Measurements from ENCODE around the gene SAMM50.
"Not testable (repeated sequence)": the region's sequence is repeated elsewhere in the genome, so short reads cannot be mapped to it uniquely, and the experiment has no call there.

SAMM50 gene

DNA sequence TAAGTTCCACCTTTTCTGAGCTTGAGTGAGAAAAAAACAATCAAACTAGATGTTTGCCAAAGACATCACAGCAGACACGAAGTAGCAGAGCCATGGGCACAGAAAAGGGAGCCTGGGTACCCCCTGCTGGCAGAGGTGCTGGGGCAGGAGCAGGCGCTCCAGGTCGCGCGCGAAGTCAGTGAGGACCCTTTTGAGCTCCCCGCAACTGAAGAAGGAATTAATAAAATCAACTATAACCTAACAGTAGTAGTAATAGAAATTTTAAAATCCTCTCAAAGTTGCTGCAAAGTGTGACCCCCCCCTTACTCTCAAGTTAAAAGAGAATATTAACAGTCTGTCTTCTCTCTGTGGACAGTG is 48.8 kb downstream of the SAMM50 start:
- DNase-seq: no peak

DNA sequence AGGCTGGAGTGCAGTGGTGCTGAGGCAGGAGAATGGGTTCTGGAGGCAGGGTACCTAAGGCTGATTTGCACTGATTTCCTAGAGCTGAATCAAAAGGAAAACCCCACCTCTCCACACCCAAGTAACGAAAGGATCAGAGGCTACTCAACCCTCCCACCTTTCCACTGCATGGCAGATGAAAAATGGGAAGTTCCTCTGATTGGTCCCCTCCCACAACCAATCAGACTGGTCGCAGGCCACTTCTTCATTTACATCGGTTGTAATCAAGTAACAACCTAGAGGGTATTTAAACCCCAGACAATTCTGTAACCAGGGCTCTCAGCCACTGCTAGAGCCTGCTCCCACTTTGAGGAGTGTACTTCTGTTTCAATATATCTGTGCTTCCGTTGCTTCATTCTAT is 50.3 kb downstream of the SAMM50 start:
- no peak for DNase-seq

GRCh38 chr22:44012162-44012561 is 56.9 kb downstream of the SAMM50 start:
- DNase-seq: no peak

DNA sequence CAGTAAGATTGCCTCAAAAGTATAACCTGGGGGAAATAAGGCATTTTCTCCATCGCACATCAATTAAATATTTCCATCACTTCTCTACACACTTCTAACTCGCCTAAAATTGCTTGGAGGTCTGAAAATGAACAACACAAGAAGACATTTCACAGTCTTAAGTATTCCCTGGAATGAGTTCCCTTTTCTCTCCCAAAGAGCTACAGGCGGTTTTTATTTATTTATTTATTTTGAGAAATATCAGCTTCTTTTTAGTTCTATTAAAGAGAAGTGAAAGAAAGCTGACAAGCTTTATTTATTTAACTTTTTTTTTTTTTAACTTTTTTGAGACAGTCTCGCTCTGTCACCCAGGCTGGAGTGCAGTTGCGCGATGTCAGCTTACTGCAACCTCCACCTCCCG is 57.3 kb downstream of the SAMM50 start:
- DNase-seq: no peak

DNA sequence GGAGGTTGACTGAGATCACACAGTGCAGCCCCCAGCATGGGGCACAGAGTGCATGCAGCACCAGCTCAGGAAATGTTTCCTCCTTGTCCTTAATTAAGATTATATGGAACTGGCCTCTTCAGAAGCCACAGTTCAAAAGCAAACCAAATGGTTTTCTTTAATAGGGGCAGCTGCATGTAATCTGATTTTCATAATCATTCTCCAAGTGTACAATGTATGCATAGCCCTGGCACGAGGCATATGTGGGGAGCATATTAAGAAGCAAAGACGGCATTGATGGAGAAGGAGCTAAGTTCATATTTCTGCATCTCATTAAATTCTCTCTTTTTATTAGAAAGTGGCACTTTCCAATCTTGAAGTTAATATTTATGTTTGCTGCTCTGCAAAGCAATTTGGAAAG is 59.0 kb downstream of the SAMM50 start:
- no peak for DNase-seq

GRCh38 chr22:44016586-44016985 is 61.3 kb downstream of the SAMM50 start:
- not testable (repeated sequence) for DNase-seq

GRCh38 chr22:44018594-44018993 is 63.4 kb downstream of the SAMM50 start:
- DNase-seq: no peak

GRCh38 chr22:44019416-44019815 is 64.2 kb downstream of the SAMM50 start:
- no peak for DNase-seq

- no peak for DNase-seq
Observed at GRCh38 chr22:44019846-44020245, 64.6 kb downstream of the SAMM50 start.

DNA sequence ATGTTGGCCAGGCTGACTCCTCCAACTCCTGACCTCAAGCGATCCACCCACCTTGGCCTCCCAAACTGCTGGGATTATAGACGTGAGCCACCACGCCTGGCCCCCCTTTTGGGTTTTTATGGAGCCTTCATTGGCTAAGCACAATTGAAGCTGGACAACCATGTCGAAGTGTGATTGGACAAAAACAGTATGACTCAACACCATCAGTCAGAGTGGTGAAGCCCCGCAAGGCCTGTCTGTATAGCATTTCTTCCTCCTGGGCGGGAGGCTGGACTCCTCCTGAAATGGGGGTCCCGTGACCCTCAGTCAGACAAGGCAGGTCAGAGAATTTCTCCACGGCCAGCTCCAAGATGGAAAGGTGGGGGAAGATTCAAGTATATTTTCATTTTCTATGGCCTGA is 65.7 kb downstream of the SAMM50 start:
- DNase-seq: no peak

DNA sequence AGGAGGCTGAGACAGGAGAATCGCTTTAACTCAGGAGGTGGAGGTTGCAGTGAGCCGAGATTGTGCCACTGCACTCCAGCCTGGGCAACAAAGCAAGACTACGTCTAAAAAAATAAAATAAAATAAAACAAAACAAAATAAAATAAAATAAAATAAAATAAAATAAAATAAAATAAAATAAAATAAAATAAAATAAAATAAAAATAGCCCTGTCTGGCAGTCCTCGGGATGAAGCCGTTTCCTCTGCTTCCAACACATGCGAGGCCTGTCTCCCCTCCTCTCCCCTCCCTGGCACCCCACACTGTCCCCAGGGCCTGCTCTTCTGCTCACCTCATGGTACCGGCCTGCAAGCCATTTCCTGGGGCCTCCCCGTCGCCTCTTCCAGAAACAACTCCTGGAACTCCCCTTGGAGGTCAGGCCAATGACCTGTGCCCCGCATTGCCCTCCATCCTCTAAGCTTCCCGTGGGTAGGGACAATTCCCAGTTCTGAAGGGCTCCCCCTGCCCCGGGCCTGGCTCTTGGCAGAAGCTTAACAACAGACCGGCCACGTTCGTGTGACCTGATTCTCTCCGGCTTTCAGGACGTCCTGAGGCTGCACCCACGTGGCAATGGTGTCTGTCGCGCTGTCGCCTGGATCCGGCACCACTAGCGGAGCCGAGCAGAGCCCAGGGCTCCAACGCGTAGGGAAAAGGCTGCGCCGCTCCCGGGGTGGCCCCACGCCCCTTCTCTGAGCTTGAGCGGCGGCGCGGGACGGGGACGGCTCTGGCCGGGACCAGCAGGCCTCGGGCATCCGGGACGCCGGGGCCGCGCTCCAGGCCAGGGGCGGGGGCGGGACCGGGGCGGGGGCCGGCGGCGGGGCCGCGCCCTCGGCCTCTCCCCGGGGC is 68.4 kb downstream of the SAMM50 start:
- DNase-seq: peak; percentile 73 to 74

DNA sequence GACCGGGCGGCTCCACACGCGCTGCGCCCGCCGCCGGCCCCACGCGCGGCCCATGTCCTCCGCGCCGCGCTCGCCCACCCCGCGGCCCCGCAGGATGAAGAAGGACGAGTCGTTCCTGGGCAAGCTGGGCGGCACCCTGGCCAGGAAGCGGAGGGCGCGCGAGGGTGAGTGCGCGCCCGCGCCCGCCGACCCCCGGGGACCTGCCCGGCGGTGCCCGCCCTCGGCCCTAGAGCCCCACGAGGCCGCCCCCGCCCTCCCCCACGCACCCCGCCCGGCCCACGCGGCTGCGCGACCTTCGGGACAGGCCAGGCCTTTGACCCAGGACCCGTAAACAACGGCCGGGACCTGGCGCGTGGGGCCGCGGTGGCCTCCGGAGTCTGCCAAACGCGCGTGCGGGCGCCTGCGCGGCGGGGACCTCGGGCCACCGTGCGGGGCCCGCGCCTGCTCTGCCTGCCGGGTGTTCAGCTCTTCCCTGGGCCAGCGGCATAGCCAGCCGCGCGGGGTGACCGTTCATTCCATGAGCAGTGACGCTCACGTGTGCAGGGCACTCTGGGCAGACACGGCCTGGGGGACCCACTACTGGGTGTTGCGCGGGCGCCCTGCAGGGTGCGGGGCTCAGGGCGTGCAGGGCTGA is 69.2 kb downstream of the SAMM50 start, which contains the start of gene PARVB:
TSS of gene PARVB (plus strand) at position 15 of the 634 bp plus-strand sequence. CDS start at position 53, 38 bp downstream.
- peak; percentile 45 to 54 for DNase-seq

- DNase-seq: peak; percentile 22 to 29
Observed at GRCh38 chr22:44025171-44026065, 70.2 kb downstream of the SAMM50 start.

DNA sequence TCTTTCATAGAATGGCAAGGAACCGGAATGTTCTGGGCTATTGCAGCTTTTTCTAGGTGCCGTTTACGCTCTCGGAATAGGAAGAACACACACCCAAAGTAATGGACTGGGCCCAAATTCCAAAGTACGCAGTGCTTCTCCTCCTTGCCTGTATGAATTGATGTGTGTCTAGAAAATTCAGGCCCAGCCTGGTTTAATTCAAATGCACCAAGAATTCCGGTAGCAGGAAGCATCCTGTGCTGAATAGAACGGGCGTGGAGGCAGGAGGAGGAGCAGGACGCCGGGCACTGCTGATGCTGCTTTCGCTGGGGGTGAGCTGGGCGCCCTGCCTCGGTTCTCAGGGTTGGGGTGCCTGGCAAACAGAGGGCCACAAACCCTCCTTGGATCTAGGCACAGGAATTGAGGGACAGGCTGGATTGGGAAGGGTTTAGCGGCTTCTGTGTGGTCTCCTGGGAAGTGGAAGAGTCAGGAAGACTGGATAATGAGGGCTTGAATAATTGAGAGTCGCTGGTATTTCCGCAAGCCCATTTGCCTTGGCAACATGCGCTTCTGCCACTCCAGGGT is 70.9 kb downstream of the SAMM50 start:
- no peak for DNase-seq

DNA sequence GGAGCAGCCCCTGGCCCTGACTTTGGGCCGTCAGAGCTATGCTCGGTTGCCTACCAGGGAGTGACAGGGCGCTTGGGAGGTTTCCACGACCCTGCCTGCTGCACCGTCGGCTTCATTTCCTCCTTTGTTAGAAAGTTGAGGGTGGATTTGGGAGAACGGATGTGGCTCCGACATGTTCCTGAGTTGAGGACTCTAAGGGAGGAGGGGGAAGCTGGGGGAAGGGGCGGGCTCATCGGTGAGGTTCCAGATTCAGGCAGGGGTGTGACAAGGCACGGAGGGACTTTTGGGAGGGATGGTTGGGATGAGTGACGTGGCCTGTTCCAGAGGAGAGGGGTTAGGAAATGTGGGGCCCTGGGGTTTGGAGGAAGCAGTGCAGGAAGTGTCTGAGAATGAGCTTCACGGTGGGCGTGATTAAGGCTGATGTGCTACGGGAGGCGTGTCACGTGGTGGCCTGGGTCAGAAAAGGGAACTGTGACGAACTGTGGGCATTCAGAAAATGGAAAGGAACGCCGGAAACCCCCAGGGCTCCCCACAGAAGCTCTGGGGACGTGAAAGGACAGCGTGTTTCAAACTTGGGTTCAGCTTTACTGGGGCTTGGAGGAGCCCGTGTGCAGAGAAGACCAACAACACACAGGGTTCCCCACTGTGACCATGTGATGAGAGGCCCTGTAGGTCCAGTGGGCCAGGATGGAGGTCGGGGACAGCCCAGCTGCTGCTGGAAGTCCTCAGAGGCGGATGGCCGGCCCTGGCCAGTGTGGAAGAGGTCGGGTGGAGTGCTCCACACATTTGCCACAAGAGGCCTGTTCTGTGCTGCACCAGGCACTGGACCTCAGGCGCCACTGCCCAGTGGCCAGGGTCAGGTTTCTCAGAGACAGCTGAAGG is 71.6 kb downstream of the SAMM50 start:
- peak; percentile 75 to 80 for DNase-seq

GRCh38 chr22:44028091-44028490 is 72.8 kb downstream of the SAMM50 start:
- no peak for DNase-seq

- no peak for DNase-seq
Observed at GRCh38 chr22:44029069-44029468, 73.8 kb downstream of the SAMM50 start.

- DNase-seq: no peak
Observed at GRCh38 chr22:44030051-44030701, 74.9 kb downstream of the SAMM50 start.

DNA sequence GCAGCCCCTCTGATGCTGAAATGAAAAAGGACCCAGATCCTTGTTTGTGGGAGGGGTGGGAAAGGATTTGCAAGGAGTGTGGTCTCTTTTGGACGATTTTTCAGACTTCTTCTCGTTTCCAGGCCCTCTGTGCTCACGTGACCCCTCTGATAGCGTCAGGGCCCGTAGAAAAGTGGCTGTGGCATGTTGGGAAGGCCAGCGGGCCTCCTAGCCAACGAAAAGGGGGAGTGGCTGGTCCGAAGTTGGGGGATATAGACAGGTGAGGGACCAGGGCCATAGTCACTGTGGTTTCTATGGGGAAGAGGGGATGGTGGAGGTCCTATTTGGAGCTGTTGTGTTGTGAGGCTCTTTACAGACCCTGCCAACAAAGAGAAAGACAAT is 75.5 kb downstream of the SAMM50 start:
- no peak for DNase-seq

DNA sequence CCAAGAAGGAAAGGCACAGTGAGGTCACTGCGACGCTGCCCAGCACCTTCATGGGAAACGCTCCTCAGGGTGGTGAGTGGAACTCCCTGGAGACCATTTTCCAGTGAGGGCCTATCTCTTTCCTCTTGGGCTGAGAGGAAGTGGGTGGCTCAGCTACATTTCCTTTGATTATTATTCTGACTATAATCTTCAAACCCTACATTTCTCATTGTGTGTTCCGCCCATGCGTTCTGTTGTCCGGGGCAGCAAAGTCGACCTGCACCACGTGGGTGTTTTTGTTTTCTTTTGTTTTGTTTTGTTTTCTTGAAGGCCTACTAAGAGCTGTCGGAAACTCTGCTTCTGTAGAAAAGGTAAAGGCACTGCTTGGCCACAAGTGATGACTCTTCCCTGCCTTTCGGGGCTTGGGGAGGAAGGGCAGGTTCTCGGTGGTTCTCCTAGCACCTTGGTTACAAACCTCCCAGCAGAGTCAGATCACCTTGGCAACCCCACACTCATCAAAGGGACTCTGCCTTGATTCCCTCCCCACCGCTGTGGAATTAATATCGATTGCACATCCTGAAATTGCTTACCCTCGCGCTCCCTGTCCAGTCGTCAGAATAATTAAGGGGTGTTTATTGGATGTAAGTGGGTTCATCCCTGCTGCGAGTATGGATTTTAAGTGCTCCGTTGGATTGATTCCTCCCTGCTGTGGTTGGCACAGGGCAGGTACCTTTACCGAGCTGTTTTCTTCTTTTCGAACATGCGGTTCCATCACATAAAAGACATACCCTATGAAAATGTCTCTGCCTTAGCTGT is 76.1 kb downstream of the SAMM50 start:
- DNase-seq: peak; percentile 24 to 42
